Adrenal gland (tissue), 12 donors: ENCODE measurements around the gene APOC3. TPM values are rescaled to one million over a fixed set of nuclear protein-coding genes. Genes with fewer than 3 reads are reported as not detected.
A peak's percentile ranks its signal among the peaks of the same experiment; 100 is the strongest.

Experiments used
- DNase-seq, 7 donors: peaks; one replicate each; pipeline ENCODE4 v3.0.0-alpha.2; 2019 to 2020
- H3K27ac ChIP-seq, 5 donors: fragments of 200-600 bp; sonication (generic) in 4 of 5; 1 replicate in 3 of 5; 2 replicates in 2 of 5; pipeline versions ENCODE4 v1.5.1 to v1.8.0; 2016 to 2020; ENCODE audit warnings: mild to moderate bottlenecking in 1 of 5
- H3K27me3 ChIP-seq: fragments of 200-600 bp; 2 replicates; pipeline ENCODE4 v1.8.0; 2021
- H3K36me3 ChIP-seq, 2 donors: fragments of 200-600 bp; replicated peaks in 1 of 2; 1 replicate in 1 of 2; 2 replicates in 1 of 2; pipeline versions ENCODE4 v1.5.1 to v1.8.0; 2018 to 2022
- H3K4me1 ChIP-seq, 2 donors: fragments of 200-600 bp; replicated peaks in 1 of 2; 1 replicate in 1 of 2; 2 replicates in 1 of 2; pipeline versions ENCODE4 v1.5.1 to v1.8.0; 2018 to 2021
- H3K4me3 ChIP-seq, 4 donors: fragments of 200-600 bp; sonication (generic) in 3 of 4; one replicate each; pipeline ENCODE4 v1.5.1; 2016 to 2018
- H3K9me3 ChIP-seq, 3 donors: fragments of 200-600 bp; sonication (generic) in 1 of 3; replicated peaks in 1 of 3; 1 replicate in 2 of 3; 2 replicates in 1 of 3; pipeline versions ENCODE4 v1.5.1 to v1.8.0; 2016 to 2021
- POLR2A ChIP-seq, 2 donors: fragments of 450-650 bp; IDR thresholded peaks; one replicate each; pipeline ENCODE4 v1.6.1; 2017; ENCODE audit warnings: antibody characterized with exemption in 2 of 2, mild to moderate bottlenecking in 2 of 2, moderate library complexity in 1 of 2
- WGBS, 4 donors: extraction: QIAGEN DNeasy Blood & Tissue Kit in 2 of 4; methylation state at CpG; one replicate each; pipeline versions ENCODE4 v1.1.5 to v1.1.7; 2013 to 2017; 5-methylcytosine and 5-hydroxymethylcytosine counted together
- intact Hi-C, 2 donors: fragments of 100-400 bp; cut with DNase I; formaldehyde crosslinking; loops; one replicate each; pipeline versions ENCODE4 v1.14.1 to v1.15.0; 2022 to 2023
- polyA plus RNA-seq, 3 donors: library from polyadenylated mRNA; stranded (reverse); fragments of 200-250 nt in 2 of 3; fragments of 350-450 nt in 1 of 3; fragmentation: Illumina TruSeq in 1 of 3; extraction: RNeasy Lipid Tissue Mini Kit (QIAGEN cat#74804) in 1 of 3; gene quantifications; one replicate each; pipeline ENCODE4 v1.2.3, GENCODE V29; 2013 to 2014
- total RNA-seq, 9 donors: library from RNA; depleted of rRNA in 4 of 9; stranded (reverse); fragments of >200 nt in 4 of 9; fragments of 120-200 nt in 1 of 9; fragmentation: NEBNext Ultra II Directional in 1 of 9; extraction: Animal tissue kit (Norgen Biotek cat#: 25700) in 1 of 9; gene quantifications; one replicate each; pipeline versions ENCODE4 v1.1.0 to v1.2.4, GENCODE V29; 2013 to 2023
- TF ChIP-seq, protein P1 (sequence below), 6 experiments: fragments of 450-650 bp in 4 of 6; fragments of 200-600 bp in 2 of 6; sonication (generic) in 1 of 6; IDR thresholded peaks; 1 replicate in 5 of 6; 2 replicates in 1 of 6; pipeline versions ENCODE4 v1.5.1 to v1.8.0; 2016 to 2021; ENCODE audit warnings: antibody characterized with exemption in 6 of 6, mild to moderate bottlenecking in 2 of 6, moderate library complexity in 1 of 6
- donor health status: healthy with polysubstance abuse.
- donor health status: Bipolar disorder and iron deficiency.
- donor health status: DM: yes; HTN: yes; CAD: no.
- donor health status: DM: no; HTN: no; CAD: no.
- donor health status: DM: no; HTN: no; CAD: no.
- donor health status: DM: yes; HTN: yes; CAD: no.

APOC3 gene
- total and polyA plus RNA-seq, 12 donors = 0.20 to 3.1 (median 1.0) TPM; not detected in 5

DNA sequence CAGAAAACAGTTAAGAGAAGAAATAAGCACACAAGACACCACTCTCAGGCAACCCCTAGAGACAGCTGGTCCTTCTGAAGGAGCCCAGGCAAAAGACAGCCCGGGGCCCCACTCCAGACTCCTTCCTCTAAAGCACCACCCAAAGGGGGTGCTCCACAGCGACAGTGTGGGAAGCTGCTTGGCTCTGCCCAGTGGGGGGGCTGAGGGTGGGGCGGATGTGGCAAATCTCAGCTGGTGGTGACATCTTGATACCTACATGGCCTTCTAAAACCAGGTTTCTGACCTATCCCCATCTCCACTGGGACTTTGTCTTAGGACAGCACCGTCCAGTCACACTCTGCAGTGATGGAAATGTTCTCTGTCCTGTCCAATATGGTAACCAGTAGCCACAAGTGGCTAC, 17.9 kb downstream of the APOC3 start:
- Histone ChIP-seq H3K9me3 (no peaks in the 10 kb centered on the region), H3K27ac (no peak overlapping the region), H3K4me1 (peaks cover 0 to 13% of the 10 kb centered on the region in 2 donors), H3K27me3 (no peaks in the 10 kb centered on the region), H3K4me3 (no peak overlapping the region), H3K36me3 (peaks cover 0 to 48% of the 10 kb centered on the region in 2 donors)
- intact Hi-C loops = no loop called here
- no peak for DNase-seq
- TF ChIP-seq POLR2A (IDR thresholded peaks at IDR 0.05) = no peak
- TF ChIP-seq, protein P1, sequence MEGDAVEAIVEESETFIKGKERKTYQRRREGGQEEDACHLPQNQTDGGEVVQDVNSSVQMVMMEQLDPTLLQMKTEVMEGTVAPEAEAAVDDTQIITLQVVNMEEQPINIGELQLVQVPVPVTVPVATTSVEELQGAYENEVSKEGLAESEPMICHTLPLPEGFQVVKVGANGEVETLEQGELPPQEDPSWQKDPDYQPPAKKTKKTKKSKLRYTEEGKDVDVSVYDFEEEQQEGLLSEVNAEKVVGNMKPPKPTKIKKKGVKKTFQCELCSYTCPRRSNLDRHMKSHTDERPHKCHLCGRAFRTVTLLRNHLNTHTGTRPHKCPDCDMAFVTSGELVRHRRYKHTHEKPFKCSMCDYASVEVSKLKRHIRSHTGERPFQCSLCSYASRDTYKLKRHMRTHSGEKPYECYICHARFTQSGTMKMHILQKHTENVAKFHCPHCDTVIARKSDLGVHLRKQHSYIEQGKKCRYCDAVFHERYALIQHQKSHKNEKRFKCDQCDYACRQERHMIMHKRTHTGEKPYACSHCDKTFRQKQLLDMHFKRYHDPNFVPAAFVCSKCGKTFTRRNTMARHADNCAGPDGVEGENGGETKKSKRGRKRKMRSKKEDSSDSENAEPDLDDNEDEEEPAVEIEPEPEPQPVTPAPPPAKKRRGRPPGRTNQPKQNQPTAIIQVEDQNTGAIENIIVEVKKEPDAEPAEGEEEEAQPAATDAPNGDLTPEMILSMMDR (IDR thresholded peaks at IDR 0.05) = no peak
- 94 to 100% (median 98%) methylated on average over 3 to 4 of the region's 4 CpGs for WGBS, 4 donors

DNA sequence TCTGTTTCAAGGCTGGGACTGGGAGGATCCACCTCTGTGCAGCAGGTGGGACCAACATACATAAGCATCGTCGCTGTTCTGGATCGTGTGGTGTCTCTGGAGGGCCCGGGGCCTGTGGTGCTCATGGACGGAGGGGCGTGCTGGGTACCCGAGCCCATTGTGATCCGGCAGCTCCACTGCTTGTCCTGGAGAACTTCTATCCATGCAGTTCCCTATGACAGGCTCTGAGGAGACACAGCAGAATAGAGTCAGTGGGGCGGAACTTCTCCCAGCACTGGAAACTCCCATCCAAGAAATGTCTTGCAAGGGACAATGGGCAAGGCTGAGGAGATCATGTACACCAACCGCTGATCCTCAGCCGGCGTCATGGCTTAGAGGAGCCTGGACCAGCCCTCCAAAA, 19.4 kb downstream of the APOC3 start:
- peaks cover 0 to 26% of the 10 kb centered on the region in 2 donors for H3K4me1 ChIP-seq

DNA sequence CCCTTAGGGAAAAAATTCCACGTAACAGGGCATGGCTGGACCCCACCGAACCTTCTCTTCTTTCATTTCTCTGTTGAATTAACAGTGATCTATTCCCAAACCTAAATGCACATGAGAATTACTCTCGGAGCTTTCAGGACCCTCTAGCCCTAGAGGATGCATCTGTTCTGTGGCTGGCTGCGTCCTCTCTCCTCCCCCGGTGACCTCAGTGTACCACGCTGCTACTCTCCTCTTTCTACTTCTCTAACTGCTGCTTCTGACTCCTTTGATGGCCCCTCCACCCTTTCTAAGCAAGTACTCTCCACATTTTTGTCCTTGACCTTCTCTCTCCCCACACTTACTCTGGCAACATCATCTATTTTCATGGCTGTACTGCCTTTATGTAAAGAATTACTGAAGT, 19.8 kb downstream of the APOC3 start:
- no peak for DNase-seq
- no peaks in the 10 kb centered on the region for H3K9me3 ChIP-seq
- WGBS, 4 donors = 79 to 90% (median 88%) methylated on average over 6 of the region's 6 CpGs
- no peak overlapping the region for H3K27ac ChIP-seq
- peaks cover 0 to 26% of the 10 kb centered on the region in 2 donors for H3K4me1 ChIP-seq
- H3K27me3 ChIP-seq = no peaks in the 10 kb centered on the region
- H3K36me3 ChIP-seq = peaks cover 0 to 41% of the 10 kb centered on the region in 2 donors
- no peak overlapping the region for H3K4me3 ChIP-seq
- no peak for TF ChIP-seq POLR2A (IDR thresholded peaks at IDR 0.05)
- TF ChIP-seq, protein P1 (IDR thresholded peaks at IDR 0.05) = no peak
- intact Hi-C loops = no loop called here

More for the DNA sequence above, 19.4 kb downstream of the APOC3 start:
- Histone ChIP-seq H3K27ac (no peak overlapping the region), H3K4me3 (no peak overlapping the region), H3K9me3 (no peaks in the 10 kb centered on the region), H3K36me3 (peaks cover 0 to 42% of the 10 kb centered on the region in 2 donors), H3K27me3 (no peaks in the 10 kb centered on the region)
- no peak for TF ChIP-seq POLR2A (IDR thresholded peaks at IDR 0.05)
- TF ChIP-seq, protein P1 (IDR thresholded peaks at IDR 0.05) = no peak
- WGBS, 4 donors = 95 to 99% (median 97%) methylated on average over 8 to 12 of the region's 12 CpGs
- no peak for DNase-seq
- intact Hi-C loops = no loop called here

DNA sequence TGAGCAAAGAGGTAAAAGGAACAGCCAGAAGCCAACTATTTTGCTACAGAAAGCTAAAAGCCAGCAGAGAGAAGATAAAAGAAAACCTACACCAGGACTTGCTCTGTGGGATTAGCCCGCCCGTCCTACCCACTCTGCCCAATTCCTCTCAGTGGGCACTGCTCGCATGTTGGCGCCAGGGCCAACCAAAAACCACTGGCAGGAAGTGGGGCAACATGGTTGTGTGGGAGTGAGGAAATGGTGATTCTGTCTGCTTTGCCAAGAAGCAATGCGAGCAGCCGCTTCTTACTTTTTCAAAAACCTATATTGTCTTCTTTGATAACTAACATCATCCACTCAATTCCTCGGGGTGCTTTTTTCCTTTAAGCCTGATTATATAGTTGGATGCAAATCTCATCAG, 21.9 kb downstream of the APOC3 start:
- Histone ChIP-seq H3K27ac (peak overlapping the region in 1 of 5 donors; percentile 13), H3K4me1 (peaks cover 0 to 26% of the 10 kb centered on the region in 2 donors), H3K4me3 (no peak overlapping the region), H3K36me3 (peaks cover 0 to 22% of the 10 kb centered on the region in 2 donors), H3K27me3 (no peaks in the 10 kb centered on the region), H3K9me3 (no peaks in the 10 kb centered on the region)
- intact Hi-C loops = no loop called here
- WGBS, 4 donors = 68 to 82% (median 75%) methylated on average over 7 of the region's 7 CpGs
- no peak for DNase-seq
- TF ChIP-seq, protein P1 (IDR thresholded peaks at IDR 0.05) = no peak
- no peak for TF ChIP-seq POLR2A (IDR thresholded peaks at IDR 0.05)
